ENCODE results near the gene LMAN1L.
A peak's percentile ranks its signal among the peaks of the same experiment; 100 is the strongest.

The LMAN1L gene

DNA sequence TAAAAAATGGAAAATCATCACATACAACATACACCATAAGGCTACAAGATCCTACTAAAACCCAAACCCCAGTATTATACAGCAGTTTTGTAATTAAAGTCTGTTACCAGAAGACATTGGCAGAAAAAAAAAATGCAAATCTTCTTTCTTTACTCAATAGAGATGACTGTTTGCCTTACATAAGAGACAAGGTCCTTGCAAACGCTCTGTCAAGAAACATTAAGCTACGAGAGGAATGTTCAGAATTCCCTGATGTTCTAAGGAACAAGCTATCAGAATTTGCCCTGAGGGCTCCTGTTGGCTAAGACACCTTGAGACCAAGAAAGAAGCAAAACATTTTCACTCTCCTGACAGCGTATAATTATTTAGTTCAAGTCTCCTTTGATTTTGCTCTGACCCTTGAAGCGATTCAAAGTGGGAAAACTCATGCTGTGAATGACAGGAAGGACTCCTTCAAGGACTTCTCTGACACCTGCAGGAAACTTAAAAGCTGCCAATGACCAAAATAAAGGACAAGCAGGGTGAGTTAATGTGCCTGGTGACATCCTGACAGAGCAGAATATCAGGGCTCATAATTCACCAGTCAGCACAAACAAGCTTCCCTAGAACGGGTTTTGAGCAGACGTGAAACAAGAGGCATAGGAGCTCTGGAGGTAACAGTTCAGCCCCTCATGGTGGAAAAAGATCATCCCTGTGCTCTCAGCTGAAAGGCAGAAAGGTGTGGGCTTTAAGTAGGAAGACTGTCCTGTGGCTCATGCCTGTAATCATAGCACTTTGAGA is 58.0 kb downstream of the LMAN1L start:
- peak overlapping the region; percentile 80 for H3K27ac ChIP-seq
- H3K79me2 ChIP-seq, result peaks cover 32% of the 10 kb centered on the region
- no peak overlapping the region for H2AFZ ChIP-seq
- TF ChIP-seq, protein P1, sequence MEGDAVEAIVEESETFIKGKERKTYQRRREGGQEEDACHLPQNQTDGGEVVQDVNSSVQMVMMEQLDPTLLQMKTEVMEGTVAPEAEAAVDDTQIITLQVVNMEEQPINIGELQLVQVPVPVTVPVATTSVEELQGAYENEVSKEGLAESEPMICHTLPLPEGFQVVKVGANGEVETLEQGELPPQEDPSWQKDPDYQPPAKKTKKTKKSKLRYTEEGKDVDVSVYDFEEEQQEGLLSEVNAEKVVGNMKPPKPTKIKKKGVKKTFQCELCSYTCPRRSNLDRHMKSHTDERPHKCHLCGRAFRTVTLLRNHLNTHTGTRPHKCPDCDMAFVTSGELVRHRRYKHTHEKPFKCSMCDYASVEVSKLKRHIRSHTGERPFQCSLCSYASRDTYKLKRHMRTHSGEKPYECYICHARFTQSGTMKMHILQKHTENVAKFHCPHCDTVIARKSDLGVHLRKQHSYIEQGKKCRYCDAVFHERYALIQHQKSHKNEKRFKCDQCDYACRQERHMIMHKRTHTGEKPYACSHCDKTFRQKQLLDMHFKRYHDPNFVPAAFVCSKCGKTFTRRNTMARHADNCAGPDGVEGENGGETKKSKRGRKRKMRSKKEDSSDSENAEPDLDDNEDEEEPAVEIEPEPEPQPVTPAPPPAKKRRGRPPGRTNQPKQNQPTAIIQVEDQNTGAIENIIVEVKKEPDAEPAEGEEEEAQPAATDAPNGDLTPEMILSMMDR (IDR thresholded peaks at IDR 0.05), result no peak
- H3K4me2 ChIP-seq (ENCODE audit: low read length), result peak overlapping the region; percentile 69
- no peak overlapping the region for H3K9ac ChIP-seq
- H3K9me3 ChIP-seq (ENCODE audit: control insufficient read depth, low read length), result no peaks in the 10 kb centered on the region
- H3K4me1 ChIP-seq, result peaks cover 24% of the 10 kb centered on the region
- peak overlapping the region; percentile 45 for H3K4me3 ChIP-seq (ENCODE audit: low read depth, low read length)
- H3K27me3 ChIP-seq (ENCODE audit: control insufficient read depth, insufficient read depth, low read length), result no peaks in the 10 kb centered on the region
- no peaks in the 10 kb centered on the region for H3K36me3 ChIP-seq (ENCODE audit: control insufficient read depth, insufficient read depth, low read length)

DNA sequence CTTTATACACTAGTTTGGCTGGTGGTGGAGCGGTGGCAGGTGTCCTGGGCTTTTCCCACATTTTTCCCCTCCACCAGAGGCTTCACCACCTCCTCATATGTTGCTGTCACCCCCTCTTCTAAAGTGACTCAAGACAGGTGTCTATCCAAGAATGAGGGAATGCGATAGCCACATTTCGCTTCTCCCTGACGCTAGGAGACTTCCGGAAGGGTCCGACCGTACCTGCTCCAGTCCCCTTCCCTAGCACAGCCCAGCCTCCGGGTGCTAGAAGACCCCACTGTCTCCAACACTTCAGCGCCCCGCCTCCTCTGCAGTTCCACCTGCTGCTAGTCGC is 60.0 kb downstream of the LMAN1L start:
- peak overlapping the region; percentile 82 for H2AFZ ChIP-seq
- no peaks in the 10 kb centered on the region for H3K36me3 ChIP-seq (ENCODE audit: control insufficient read depth, insufficient read depth, low read length)
- H3K9ac ChIP-seq, result peak overlapping the region; percentile 46
- H3K4me1 ChIP-seq, result peaks cover 24% of the 10 kb centered on the region
- H3K27me3 ChIP-seq (ENCODE audit: control insufficient read depth, insufficient read depth, low read length), result no peaks in the 10 kb centered on the region
- peaks cover 16% of the 10 kb centered on the region for H3K79me2 ChIP-seq
- peak overlapping the region; percentile 80 for H3K27ac ChIP-seq
- TF ChIP-seq, protein P1 (IDR thresholded peaks at IDR 0.05), result no peak
- H3K4me2 ChIP-seq (ENCODE audit: low read length), result peak overlapping the region; percentile 86
- peak overlapping the region; percentile 90 for H3K4me3 ChIP-seq (ENCODE audit: low read depth, low read length)
- H3K9me3 ChIP-seq (ENCODE audit: control insufficient read depth, low read length), result no peaks in the 10 kb centered on the region

DNA sequence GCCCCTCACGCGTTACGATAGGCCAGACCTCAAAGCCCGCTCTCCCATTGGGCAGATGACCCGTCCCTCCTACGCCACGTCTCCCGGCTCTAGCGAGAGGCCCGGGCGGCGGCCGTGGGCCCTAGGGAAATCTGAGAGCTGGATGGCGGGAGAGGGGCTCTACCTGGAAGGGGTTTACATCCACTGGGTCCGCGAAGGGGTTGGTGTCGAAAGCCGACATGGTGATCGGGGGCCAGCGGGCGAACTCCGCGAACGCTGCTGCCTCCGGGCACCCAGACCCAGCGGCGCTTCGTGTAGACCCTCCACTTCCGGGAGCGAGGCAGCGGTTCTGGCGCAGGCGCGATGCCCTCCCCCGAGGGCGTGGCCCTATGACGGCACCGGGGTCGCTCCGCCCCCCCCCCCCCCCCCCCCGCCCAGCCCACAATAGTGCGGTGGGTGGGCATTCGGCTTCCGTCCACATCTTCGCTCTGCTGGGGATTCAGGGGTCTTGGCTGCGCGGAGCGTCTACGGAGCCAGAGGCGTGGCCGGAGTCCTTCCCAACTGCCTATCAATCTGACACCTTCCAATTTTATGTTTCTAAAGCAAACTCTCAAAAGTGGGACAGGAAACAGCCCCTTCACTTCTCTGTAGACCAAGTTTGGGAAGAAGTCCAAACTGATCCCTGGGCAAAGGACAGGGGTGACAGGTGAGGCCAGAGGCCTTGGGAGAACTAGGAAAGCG is 60.6 kb downstream of the LMAN1L start, which contains the start of gene SCAMP2:
SCAMP2 (minus strand) TSS at position 330 of the 720 bp plus-strand sequence; CDS start at position 220, 110 bp downstream.
- Histone ChIP-seq H3K4me1 (peaks cover 23% of the 10 kb centered on the region), H3K4me3 (ENCODE audit: low read depth, low read length) (peak within 1 kb of the TSS; percentile 90), H3K79me2 (peaks cover 10% of the 10 kb centered on the region), H2AFZ (peak within 1 kb of the TSS; percentile 91), H3K4me2 (ENCODE audit: low read length) (peak within 1 kb of the TSS; percentile 86), H3K36me3 (ENCODE audit: control insufficient read depth, insufficient read depth, low read length) (no peaks in the 10 kb centered on the region), H3K9ac (peak within 1 kb of the TSS; percentile 46), H3K9me3 (ENCODE audit: control insufficient read depth, low read length) (no peaks in the 10 kb centered on the region), H3K27ac (peak within 1 kb of the TSS; percentile 80), H3K27me3 (ENCODE audit: control insufficient read depth, insufficient read depth, low read length) (no peaks in the 10 kb centered on the region)
- TF ChIP-seq, protein P1 (IDR thresholded peaks at IDR 0.05), result no peak

DNA sequence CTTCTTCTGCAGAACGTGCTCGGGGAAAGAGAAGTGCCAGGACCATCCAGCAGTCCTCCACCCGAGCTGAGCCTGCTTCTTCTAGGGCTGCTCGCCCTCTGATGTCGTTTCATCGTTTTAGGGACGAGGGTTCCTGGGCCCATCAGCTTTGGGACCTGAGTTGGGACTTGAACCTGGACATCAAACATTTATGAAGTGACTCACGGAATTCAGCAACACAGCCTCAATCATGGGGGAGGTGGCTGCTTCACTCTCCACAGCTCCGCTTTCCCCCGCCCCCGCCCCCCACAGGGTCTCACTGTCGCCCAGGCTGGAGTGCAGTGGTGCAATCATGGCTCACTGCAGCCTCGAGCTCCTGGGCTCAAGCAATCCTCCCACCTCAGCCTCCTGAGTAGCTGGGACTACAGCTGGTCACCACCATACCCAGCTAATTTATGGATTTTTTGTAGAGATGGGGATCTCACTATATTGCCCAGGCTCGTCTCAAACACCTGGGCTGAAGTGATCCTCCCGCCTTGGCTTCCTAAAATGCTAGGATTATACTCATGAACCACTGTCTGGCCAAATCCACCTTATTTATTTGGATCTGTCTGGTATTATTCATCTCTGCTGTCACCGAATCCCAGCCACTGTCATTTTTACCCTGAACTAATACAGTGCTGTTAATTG is 61.3 kb downstream of the LMAN1L start:
- H2AFZ ChIP-seq, result peak overlapping the region; percentile 91
- peak overlapping the region; percentile 90 for H3K4me3 ChIP-seq (ENCODE audit: low read depth, low read length)
- peaks cover 7% of the 10 kb centered on the region for H3K79me2 ChIP-seq
- H3K4me1 ChIP-seq, result peaks cover 18% of the 10 kb centered on the region
- H3K4me2 ChIP-seq (ENCODE audit: low read length), result peak overlapping the region; percentile 85
- TF ChIP-seq, protein P1 (IDR thresholded peaks at IDR 0.05), result no peak
- no peaks in the 10 kb centered on the region for H3K36me3 ChIP-seq (ENCODE audit: control insufficient read depth, insufficient read depth, low read length)
- H3K9ac ChIP-seq, result no peak overlapping the region
- H3K27ac ChIP-seq, result peak overlapping the region; percentile 49
- H3K9me3 ChIP-seq (ENCODE audit: control insufficient read depth, low read length), result no peaks in the 10 kb centered on the region
- H3K27me3 ChIP-seq (ENCODE audit: control insufficient read depth, insufficient read depth, low read length), result no peaks in the 10 kb centered on the region
